ENCODE data around the gene TGFB1. TPM values are rescaled to one million over a fixed set of nuclear protein-coding genes. Genes with fewer than 3 reads are reported as not detected.
A peak's percentile ranks its signal among the peaks of the same experiment; 100 is the strongest.

The TGFB1 gene
- total and polyA plus RNA-seq, 9 of the 15 experiments (the other 6 are each of a cell fraction or from before 2014, with no cell fraction given), result 0.24 to 159 (median 17.2) TPM

DNA sequence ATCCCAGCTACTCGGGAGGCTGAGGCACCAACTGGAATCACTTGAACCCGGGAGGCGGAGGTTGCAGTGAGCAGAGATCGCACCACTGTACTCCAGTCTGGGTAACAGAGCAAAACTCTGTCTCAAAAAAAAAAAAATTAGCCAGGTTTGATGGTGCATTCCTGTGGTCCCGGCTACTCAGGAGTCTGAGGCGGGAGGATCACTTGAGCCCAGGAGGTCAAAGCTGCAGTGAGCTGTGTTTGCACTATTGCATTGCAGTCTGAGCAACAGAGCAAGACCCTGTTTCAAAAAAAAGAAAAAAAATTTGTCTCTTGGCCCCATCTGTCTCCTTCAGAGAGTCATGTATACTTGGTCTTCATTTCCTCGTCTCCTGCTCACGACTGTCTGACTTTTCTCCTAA lies 42.1 kb downstream of the TGFB1 start:
- no peak overlapping the region; the same call in 1 of the 2 replicates for H3K4me2 ChIP-seq (ENCODE audit: insufficient read depth, low read length)
- 75% methylated on average over 7 of the region's 8 CpGs for WGBS (ENCODE audit: insufficient coverage, low coverage, missing lambda C conversion rate)
- H3K9me3 ChIP-seq (replicated peaks; ENCODE audit: control insufficient read depth, insufficient read depth, low read depth, low read length), result no peaks in the 10 kb centered on the region
- peaks cover 34% of the 10 kb centered on the region for H3K79me2 ChIP-seq (ENCODE audit: control insufficient read depth, insufficient read depth, low read length)
- peaks cover 3% of the 10 kb centered on the region; the same call in 1 of the 2 replicates for H4K20me1 ChIP-seq (replicated peaks; ENCODE audit: control insufficient read depth, insufficient read depth, low read length)
- no peak overlapping the region for H2AFZ ChIP-seq (ENCODE audit: low read depth, low read length)
- H3K27me3 ChIP-seq (ENCODE audit: control insufficient read depth in 2 of 2, insufficient read depth in 2 of 2, low read length in 2 of 2), result no peaks in the 10 kb centered on the region
- H3K36me3 ChIP-seq (ENCODE audit: control insufficient read depth, insufficient read depth, low read length), result peaks cover 51% of the 10 kb centered on the region
- peak overlapping the region in 1 of 2 experiments; percentile 93; a peak in 1 of 4 replicates for H3K9ac ChIP-seq (ENCODE audit: insufficient read depth in 1 of 2, low read depth in 2 of 2, low read length in 2 of 2)
- no peak overlapping the region; the same call in 1 of the 3 replicates for H3K27ac ChIP-seq (ENCODE audit: extremely low read depth, low read depth, low read length)
- CTCF ChIA-PET (ENCODE audit: low intra/inter-chr PET ratio), result no interaction called here
- ATAC-seq (no peak), DNase-seq (ENCODE audit: extremely low read depth in 1 of 4, low spot score in 3 of 4) (no peak), FAIRE-seq (no peak)
- no TSS peak for BruUV-seq (replicated peaks)
- intact Hi-C loops (cut with micrococcal nuclease), result no loop called here
- in situ Hi-C loops (cut with MboI), result loop anchor here (25.0 kb wide), 1 partner anchor 251 kb away; no protein-coding TSS in a partner anchor
- no peaks in the 10 kb centered on the region for H3K9me1 ChIP-seq (ENCODE audit: control insufficient read depth, insufficient read depth, low read length)
- TF ChIP-seq RFX1 (IDR thresholded peaks at IDR 0.05) (no peak), GATAD2A (IDR thresholded peaks at IDR 0.05) (no peak), CBX1 (IDR thresholded peaks at IDR 0.05; ENCODE audit: low read depth) (no peak), MCM5 (IDR thresholded peaks at IDR 0.05; ENCODE audit: low read depth) (no peak), RBFOX2 (IDR thresholded peaks at IDR 0.05; ENCODE audit: low read depth, low read length) (peak; percentile 21; the same call in 1 of the 2 replicates), ZMIZ1 (IDR thresholded peaks at IDR 0.05; ENCODE audit: low read depth in 2 of 2, low read length in 2 of 2) (no peak), RCOR1 (IDR thresholded peaks at IDR 0.05; ENCODE audit: borderline replicate concordance in 1 of 2, low read depth in 2 of 2, low read length in 2 of 2) (no peak)
- H3K4me1 ChIP-seq (replicated peaks in 1 of 2; ENCODE audit: control insufficient read depth in 2 of 2, insufficient read depth in 2 of 2, low read length in 2 of 2), result peaks cover 7 to 12% of the 10 kb centered on the region in 2 experiments; a peak in 4 of 5 replicates
- POLR2A ChIA-PET, result interaction anchor here (0.7 to 0.9 kb wide), 3 partner anchors 15 to 741 kb away, joined by 3 to 5 read pairs (median 3); no protein-coding TSS in a partner anchor
- peak overlapping the region; percentile 67 for H3K4me3 ChIP-seq
